HUDEP-2 (cell line): Measurements from ENCODE around the gene TCF4.

Experiments
- DNase-seq, 76 experiments: peaks; one replicate each; lab custom pipeline; 2025; ENCODE audit not compliant: unreplicated experiment in 76 of 76; lab: John Stamatoyannopoulos, UW

TCF4 gene

DNA sequence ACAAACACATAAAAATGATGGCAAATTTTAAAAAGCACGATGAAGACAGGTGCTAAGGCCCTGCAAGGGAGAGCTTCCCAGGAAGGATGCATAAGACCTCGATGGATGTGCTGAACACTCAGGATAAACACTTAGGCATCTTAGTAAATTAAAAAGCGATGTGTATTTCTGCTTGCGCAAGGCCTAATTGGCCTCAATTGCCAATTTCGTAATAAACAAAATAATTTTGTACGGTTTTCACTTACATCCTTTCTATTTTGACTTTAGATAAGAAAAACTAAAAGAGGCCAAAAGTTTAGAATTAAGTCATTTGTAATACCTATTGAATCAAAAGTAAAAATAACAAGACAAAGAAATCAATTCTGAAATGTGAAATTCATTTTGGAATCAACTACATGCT, 189.1 kb downstream of the TCF4 start:
- DNase-seq, result no peak

DNA sequence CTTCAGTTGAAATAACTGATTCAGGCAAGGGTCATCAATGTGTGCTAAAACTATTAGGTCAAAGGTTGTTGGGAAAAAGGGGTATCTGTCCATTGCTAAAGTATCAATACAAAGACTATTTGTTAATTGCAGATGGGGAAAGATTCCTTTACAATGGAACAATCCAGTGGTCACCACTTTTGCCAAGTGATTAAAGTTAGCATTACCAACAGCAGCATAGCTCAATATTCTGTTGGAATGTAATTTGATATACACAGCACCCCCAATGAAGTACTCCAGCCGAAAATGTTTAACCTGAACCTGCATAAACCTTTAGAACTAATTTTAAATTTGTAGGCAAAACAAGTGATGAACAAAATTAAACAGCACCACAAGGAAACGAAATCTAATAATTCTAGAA, 191.0 kb downstream of the TCF4 start:
- no peak for DNase-seq

DNA sequence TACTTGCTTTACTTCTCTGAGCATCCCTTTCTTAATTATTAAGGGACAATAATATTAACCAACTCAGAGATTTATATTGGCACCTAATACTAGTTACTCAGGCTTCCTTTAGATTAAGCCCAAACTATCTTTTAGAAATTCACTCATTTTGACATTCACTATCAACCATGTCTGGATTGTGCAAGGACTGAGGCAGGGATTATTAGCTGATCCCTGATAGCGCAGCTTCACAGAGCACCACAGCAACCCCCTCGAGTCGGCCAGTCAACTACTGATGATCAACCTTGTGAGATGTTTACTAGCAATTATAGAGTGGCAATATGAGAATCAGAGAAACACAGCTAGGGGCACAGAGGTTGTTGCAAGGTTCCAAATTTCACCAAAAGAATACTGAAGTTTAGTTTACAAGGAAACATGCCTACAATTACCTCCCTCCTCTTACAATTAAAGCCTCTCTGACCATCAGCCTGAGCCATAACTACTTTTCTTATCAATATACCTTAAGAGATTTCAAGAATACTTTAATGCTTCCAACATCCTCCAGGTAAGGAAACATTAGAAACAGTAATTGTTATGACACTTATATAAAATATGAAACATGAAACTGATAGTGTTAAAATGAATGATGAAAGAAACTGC, 191.6 kb downstream of the TCF4 start:
- DNase-seq, result no peak

GRCh38 chr18:55395799-55396198, 192.2 kb downstream of the TCF4 start:
- no peak for DNase-seq

- DNase-seq, result no peak
Observed at GRCh38 chr18:55390898-55391297, 197.1 kb downstream of the TCF4 start.

DNA sequence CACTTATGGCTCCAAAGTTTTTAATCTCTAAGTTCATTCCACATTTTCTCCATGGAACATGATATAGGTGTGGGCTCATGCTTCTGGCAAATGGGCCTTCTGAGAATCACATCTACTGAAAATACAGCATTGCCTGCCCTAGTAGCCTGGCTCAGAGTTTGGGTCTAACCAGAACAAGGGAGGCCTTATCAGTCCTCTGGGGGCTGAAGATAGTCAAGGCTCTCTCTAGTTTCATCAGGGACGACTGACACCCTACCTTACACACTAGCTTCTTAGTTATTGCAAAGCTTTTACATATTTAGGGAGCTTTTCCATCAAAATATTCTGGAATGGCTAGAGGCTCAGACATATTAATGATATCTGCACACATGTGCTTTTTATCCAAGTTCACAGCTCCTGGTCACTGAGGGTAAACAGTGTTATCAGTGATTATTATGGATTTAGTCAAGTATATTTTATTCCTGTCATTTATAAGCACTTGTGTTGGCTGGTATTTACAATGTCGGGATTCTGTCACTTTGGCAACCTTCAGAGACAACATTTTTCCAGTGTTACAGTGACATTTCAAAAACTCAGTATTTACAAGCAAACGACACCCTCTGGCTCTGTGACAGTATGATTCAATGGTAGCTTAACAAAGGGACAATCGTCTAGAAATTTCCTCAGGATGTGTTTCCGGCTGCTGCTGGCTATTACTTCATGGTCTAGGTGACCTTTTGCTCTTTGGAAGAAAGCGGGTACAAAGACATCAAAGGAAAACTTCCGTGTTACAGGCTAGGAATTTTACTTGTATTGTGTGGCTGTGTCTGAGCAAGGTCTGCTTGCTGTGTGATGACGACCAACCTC, 200.6 kb downstream of the TCF4 start:
- peak in 13 of 76 experiments; percentile 2 to 39 (median 18) for DNase-seq

DNA sequence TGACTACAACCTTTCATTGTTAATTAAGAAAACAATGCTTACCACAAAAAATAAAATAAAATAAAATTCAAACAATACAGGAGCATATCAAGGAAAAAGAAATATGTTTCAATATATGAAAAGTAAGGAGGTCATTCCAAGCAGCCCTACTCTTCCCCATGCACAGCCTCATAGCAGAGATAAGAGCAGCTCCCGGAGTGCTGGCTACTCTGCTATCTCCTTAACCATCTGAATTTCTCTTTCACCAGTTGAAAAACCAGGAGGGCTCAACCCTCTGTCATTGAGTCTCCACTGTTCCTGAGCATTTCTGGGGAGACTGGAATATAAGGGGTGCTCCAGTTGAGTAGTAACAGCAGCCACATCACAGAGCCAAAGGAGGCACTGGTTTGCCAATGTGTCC, 201.4 kb downstream of the TCF4 start:
- peak in 6 of 76 experiments; percentile 5 to 30 (median 20) for DNase-seq

- peak in 1 of 76 experiments; percentile 1 for DNase-seq
Observed at GRCh38 chr18:55385770-55386169, 202.2 kb downstream of the TCF4 start.

- peak in 42 of 76 experiments; percentile 0 to 65 (median 26) for DNase-seq
Observed at GRCh38 chr18:55384551-55385275, 203.3 kb downstream of the TCF4 start.

- DNase-seq, result no peak
Observed at GRCh38 chr18:55384115-55384514, 203.9 kb downstream of the TCF4 start.

- DNase-seq, result no peak
Observed at GRCh38 chr18:55382277-55382805, 205.7 kb downstream of the TCF4 start.

DNA sequence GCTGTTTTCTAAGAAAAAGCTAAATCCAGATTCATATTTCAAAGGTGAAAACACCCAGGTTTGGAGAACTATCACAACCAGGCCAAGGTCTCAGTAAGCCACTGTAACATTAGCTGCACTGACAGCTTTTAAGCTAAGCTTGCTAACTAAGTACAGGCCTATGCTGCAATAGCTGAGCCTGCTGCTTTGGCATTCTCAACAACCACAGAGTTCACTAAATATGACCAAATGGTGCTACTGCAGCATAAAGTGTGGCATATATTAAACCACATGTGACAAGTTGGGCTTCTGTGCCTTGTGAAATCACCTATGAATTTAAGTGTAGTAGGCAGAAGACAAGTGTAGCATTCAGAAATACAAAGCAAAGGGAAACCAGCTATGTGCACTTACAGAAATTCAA, 206.7 kb downstream of the TCF4 start:
- DNase-seq, result no peak

GRCh38 chr18:55380589-55380988, 207.4 kb downstream of the TCF4 start:
- DNase-seq, result no peak

DNA sequence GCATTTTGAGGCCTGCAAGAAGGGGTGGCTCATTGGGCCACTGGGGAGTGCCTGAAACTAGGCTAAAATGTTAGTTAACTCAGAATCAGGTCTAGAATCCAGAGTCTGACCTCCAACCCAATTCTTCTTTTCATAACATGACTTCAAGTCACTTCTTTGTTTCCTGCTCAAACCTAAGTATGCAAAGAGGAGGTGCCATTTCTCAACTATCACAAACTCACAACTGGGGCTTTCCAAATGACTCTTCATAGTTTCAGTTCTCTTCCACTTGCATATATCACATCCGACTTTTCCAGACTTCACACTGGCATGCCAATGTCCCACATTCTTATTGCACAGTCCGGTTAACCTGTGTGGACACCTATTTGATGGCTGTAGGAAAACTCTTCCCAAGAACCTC, 211.6 kb downstream of the TCF4 start:
- DNase-seq, result no peak

GRCh38 chr18:55375930-55376329, 212.1 kb downstream of the TCF4 start:
- no peak for DNase-seq

DNA sequence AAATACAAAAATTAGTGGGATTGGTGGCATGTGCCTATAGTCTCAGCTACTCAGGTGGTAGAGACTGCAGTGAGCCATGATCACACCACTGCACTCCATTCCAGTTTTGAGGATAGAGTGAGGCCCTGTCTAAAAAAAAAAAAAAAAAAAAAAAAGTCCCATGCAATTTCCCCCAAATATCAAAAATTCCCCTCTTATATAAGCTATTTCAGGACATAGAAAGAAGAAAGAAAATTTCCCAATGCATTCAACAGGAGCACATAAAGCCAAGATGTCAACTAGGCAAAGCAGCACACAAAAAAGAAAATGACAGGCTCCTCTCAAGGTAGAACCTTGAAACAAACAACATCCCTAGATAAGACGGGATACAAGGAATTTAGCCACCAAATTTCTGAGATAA, 213.3 kb downstream of the TCF4 start:
- DNase-seq, result no peak

DNA sequence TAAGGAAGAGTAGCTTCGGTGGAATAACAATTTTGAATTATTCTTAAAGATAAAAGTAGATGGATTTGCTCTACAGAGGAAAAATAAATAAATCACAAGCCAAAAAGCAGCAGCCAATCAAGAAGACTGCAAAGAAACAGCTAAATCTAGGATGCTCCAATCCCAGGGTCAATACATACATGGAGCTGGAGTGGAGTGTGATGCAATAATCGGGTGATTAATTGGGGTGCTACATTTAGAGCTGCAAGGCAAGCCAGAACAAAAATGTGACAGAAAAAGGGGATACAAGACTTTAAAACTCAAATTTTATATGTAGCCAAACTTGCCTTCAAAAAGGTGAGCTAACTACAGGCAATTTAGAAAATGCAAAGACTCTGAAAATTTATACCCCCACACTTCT, 215.8 kb downstream of the TCF4 start:
- no peak for DNase-seq

DNA sequence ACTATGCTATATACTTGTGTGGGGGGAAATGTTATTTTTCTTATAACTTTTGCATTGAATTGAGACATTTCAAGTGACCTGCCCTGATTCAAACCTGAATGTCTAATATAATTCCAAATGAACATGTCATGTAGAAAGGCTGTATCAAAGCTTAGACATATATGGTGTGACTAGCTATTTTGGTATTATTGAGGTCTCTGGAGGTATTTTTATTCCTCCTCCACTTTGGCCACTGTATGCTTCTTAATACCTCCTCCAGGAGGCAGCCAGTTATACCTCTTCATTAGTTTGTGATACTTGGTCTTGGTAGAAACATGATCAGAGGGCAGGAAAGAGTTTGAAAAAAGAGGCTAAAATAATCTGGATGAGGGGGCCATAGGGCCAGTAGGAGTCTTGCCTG, 217.1 kb downstream of the TCF4 start:
- DNase-seq, result no peak

DNA sequence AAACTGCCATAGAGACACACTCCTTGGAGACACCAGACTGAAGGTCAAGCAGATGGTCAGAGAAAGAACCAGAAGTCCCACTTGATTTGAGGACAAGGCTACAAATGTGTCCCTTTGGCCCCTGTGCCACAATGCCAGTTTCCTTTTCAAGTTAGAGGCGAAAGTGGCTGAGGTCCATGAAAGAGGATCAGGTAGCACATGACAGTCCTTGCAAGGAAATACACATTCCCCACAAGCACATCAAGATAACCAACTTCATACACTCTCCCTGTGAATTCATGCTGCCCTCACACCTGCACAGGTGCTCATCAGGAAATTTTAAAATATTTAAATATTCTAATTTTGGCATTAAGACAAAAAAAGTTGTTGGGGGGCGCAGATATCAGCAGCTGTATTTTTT, 218.6 kb downstream of the TCF4 start:
- no peak for DNase-seq

GRCh38 chr18:55365342-55365741, 222.7 kb downstream of the TCF4 start:
- no peak for DNase-seq

- DNase-seq, result no peak
Observed at GRCh38 chr18:55362303-55362702, 225.7 kb downstream of the TCF4 start.
